IMR-90 (cell line): ENCODE results near the gene GABARAPL1. TPM values are rescaled to one million over a fixed set of nuclear protein-coding genes. Genes with fewer than 3 reads are reported as not detected.

Source experiments
- MXI1 ChIP-seq: IDR thresholded peaks from 2 replicates; pipeline ENCODE4 v1.6.1; 2012; ENCODE audit warnings: low read depth, mild to moderate bottlenecking, low read length, moderate library complexity, borderline replicate concordance
- POLR2A ChIP-seq: IDR thresholded peaks from 2 replicates; pipeline ENCODE4 v1.6.1; 2012; ENCODE audit warnings: mild to moderate bottlenecking, low read depth, low read length
- polyA plus RNA-seq, 3 experiments: library from polyadenylated mRNA; depleted of rRNA; stranded (reverse); fragments of >200 nt; gene quantifications; 2 replicates each; pipeline ENCODE4 v1.2.3, GENCODE V29; 2012; ENCODE audit warnings: low replicate concordance in 1 of 3
- total RNA-seq: library from RNA; depleted of rRNA; stranded (reverse); fragments of >200 nt; gene quantifications from 2 replicates; pipeline ENCODE4 v1.2.3, GENCODE V29; 2012
- TF ChIP-seq, protein P1 (sequence below): fragments of 150-350 bp; IDR thresholded peaks from 2 replicates; pipeline ENCODE4 v1.6.1; 2016; ENCODE audit warnings: low read depth, mild to moderate bottlenecking, low read length, moderate library complexity, borderline replicate concordance

Gene GABARAPL1
- total and polyA plus RNA-seq, 2 of the 4 experiments (the other 2 are of a cell fraction), result 51.6 to 93.6 TPM

DNA sequence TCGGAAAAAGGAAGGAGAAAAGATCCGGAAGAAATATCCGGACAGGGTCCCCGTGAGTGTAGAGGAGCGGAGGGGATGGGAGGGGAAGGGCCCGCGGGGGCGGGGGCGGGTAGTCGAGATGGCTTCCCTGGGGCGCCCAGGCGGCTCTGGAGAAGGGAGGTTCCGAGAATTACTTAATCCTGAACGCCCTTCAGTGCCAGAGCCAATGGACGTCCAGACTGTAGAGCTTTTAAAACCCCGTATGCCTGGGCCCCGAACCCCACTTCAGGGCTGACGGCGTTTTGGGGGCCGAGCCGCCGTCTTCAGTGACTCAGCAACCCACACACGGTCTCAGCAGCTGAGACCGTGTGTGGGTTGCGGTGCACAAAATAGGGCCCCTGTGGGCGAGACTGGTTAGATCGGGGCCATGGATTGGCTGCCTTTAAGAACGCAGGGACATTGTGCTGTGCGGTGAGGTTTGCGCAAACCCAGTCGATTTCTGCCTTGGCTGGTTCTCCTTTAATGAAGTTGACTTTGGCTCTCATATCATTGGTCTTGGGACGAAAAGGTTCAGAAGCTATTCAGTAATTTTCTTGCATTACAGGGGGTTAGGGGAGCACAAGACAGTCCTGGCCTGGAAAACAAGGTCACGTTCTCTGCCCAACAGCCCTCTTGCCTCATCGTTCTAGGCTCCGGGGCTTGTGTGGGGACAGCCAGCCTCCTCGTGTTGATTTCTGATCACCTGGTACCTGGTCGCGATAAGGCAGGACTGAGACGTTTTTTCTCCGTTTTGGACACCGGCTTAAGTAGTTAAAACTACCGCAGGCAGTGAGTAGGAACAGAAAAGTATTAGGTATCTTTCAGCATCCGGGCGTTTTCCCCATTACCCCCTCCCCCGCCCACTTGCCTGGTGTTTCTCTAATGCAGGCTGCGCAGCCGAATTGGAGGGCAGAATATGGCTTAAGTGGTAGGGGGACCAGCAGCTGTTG, 775 bp downstream of the GABARAPL1 start (continued):
- TF ChIP-seq, protein P1, sequence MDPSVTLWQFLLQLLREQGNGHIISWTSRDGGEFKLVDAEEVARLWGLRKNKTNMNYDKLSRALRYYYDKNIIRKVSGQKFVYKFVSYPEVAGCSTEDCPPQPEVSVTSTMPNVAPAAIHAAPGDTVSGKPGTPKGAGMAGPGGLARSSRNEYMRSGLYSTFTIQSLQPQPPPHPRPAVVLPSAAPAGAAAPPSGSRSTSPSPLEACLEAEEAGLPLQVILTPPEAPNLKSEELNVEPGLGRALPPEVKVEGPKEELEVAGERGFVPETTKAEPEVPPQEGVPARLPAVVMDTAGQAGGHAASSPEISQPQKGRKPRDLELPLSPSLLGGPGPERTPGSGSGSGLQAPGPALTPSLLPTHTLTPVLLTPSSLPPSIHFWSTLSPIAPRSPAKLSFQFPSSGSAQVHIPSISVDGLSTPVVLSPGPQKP, result no peak
- TF ChIP-seq POLR2A (peak; percentile 92), MXI1 (no peak)
